Measurements from ENCODE around the gene SULT1A2.

GRCh38 chr16:28548306-28548802 lies 48.5 kb downstream of the SULT1A2 start:
- no peak for TF ChIP-seq POLR2AphosphoS5 (IDR thresholded peaks at IDR 0.05)
- TF ChIP-seq CTCF (IDR thresholded peaks at IDR 0.05), result no peak
